Fibroblast of the conjunctiva (primary cell): Measurements from ENCODE around the gene C3orf70.

Source experiments
- DNase-seq: peaks from one replicate; pipeline ENCODE4 v3.0.0-alpha.2; 2010; ENCODE audit warnings: low read depth

Gene C3orf70

GRCh38 chr3:185051801-185052200 lies 101.1 kb downstream of the C3orf70 start:
- DNase-seq, result no peak

GRCh38 chr3:185049710-185050109 lies 103.2 kb downstream of the C3orf70 start:
- DNase-seq, result no peak

- DNase-seq, result no peak
Observed at GRCh38 chr3:185046603-185047002, 106.3 kb downstream of the C3orf70 start.

- DNase-seq, result no peak
Observed at GRCh38 chr3:185046164-185046515, 106.7 kb downstream of the C3orf70 start.

- no peak for DNase-seq
Observed at GRCh38 chr3:185042312-185043050, 110.4 kb downstream of the C3orf70 start.

GRCh38 chr3:185041540-185041939 lies 111.3 kb downstream of the C3orf70 start:
- no peak for DNase-seq

GRCh38 chr3:185040425-185040824 lies 112.4 kb downstream of the C3orf70 start:
- DNase-seq, result no peak

- no peak for DNase-seq
Observed at GRCh38 chr3:185037801-185038200, 115.1 kb downstream of the C3orf70 start.

GRCh38 chr3:185030951-185031350 lies 121.9 kb downstream of the C3orf70 start:
- DNase-seq, result no peak

GRCh38 chr3:185030399-185030798 lies 122.5 kb downstream of the C3orf70 start:
- no peak for DNase-seq

GRCh38 chr3:185029086-185029485 lies 123.8 kb downstream of the C3orf70 start:
- no peak for DNase-seq

- DNase-seq, result no peak
Observed at GRCh38 chr3:185028121-185028520, 124.7 kb downstream of the C3orf70 start.
